NOMO-1 (cell line): ENCODE measurements around the gene CCDC127.
"Not testable (repeated sequence)": the region's sequence is repeated elsewhere in the genome, so short reads cannot be mapped to it uniquely, and the experiment has no call there.

Experiments used
- DNase-seq, 2 experiments: peaks; one replicate each; lab custom pipeline; 2025; ENCODE audit not compliant: unreplicated experiment in 2 of 2; lab: John Stamatoyannopoulos, UW

CCDC127 gene, protein sequence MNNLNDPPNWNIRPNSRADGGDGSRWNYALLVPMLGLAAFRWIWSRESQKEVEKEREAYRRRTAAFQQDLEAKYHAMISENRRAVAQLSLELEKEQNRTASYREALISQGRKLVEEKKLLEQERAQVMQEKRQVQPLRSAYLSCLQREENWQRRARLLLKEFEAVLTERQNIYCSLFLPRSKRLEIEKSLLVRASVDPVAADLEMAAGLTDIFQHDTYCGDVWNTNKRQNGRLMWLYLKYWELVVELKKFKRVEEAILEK

DNA sequence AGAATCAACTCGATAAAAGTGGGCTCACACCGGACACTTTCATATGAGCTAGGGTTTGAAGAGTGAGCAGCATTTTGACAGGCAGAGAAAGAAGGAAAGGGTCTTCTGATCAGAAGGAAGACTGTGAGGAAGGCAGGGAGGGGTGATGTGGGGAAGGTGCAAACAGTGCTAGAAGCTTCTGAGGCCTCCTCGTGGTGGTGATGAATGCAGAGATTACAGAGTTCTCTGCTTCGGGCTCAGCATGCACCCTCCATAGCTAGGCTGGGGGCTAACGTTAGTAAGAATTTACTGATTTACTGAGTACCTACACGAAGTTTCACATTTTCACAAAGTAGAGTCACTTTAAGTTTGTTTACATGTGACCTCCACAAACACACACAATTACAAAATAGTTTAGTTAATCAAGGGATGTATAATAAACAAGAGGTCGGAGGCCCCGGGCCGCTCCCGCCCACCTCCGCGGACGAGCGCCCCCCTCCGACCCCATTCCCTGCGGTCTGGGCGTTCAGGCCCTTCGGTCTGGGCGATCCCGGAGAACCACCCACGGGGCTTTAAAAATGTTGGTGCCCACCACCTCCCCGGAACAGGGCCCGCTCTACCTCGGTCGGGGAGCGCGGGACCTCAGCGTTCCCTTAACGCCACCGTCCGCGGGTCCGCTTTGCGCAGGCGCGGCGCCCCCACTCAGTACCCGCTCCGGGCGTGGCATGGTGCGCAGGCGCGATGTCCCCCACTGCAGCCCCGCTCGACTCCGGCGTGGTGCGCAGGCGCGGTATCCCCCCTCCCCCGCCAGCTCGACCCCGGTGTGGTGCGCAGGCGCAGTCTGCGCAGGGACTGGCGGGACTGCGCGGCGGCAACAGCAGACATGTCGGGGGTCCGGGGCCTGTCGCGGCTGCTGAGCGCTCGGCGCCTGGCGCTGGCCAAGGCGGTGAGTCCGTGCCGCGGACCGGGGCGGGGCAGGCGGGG lies at the start of gene CCDC127, which contains the start of gene SDHA:
Gene CCDC127, minus strand, starts transcription at position 660 of the 963 bp plus-strand sequence. CDS start 1,304 bp downstream, outside the sequence.
Gene SDHA, plus strand, starts transcription at position 827 of the 963 bp plus-strand sequence. Its CDS starts 36 bp downstream, at position 863.
- DNase-seq = peak; percentile 97 to 98

DNA sequence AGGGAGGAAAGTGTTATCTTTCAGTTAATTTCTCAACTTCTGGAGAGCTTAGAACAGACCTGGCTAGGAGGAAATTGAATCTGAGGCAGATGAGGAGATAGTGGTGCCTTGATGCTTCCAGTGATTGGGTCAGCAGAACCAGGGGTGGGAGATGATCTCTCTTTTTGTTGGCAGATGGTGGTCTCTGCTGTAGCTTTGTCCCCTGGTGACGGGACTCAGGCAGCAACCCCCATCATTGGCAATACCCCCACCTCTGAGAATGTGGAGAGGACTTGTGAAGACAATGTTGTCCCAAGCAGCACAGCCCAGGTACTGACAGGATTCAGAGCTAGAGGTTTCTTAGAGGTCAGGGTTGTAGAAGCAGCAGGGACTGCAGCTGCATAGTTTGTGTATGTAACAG lies 49.8 kb upstream of the CCDC127 start:
- no peak for DNase-seq

DNA sequence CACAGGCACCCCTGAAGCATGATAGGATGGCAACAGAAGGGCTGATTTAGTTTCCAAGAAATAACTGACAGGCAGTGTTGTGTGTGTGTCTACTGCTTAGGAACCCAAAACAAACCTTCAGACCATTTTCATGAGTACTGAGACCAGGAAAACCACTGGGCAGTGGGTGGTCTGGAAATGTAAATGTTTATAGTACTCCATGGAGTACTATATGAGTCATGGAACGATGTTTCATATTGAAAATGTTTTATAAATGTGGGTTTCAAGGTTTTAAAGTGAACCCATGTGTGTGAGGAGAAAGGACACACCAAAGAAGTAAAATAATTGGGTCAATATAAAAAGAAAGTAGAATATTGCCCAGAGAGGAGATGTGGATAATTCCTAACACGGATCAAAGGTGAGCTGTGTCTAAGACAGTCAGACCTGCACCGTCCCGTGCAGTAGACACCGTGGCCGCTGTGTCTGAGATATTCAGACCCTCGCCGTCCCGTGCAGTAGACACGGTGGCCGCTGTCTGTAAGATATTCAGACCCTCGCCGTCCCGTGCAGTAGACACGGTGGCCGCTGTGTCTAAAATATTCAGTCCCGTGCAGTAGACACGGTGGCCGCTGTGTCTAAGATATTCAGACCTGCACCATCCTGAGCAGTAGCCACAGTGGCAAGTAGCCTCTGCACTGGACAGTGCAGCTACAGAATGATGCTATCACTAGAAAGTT lies 48.5 kb upstream of the CCDC127 start:
- DNase-seq = not testable (repeated sequence)

DNA sequence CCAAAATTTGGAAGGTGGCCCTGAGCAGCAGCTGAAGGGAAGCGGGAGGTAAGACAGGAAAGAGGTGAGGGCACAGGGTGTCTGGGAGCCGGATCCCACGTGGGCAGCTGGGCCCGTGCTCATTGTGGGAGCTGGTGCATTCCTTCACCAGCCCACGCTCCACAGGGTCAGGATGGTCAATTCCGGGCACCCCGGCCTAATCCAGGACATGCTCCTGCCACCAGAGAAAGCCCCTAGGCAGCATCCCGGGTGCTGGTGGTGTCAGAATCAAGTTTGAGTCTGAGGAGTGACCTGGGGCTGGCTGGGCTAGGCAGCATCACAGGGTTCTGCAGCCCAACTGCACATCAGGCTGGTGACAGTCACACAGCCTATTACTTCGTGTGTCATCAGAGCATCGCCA lies 46.4 kb upstream of the CCDC127 start:
- no peak for DNase-seq

DNA sequence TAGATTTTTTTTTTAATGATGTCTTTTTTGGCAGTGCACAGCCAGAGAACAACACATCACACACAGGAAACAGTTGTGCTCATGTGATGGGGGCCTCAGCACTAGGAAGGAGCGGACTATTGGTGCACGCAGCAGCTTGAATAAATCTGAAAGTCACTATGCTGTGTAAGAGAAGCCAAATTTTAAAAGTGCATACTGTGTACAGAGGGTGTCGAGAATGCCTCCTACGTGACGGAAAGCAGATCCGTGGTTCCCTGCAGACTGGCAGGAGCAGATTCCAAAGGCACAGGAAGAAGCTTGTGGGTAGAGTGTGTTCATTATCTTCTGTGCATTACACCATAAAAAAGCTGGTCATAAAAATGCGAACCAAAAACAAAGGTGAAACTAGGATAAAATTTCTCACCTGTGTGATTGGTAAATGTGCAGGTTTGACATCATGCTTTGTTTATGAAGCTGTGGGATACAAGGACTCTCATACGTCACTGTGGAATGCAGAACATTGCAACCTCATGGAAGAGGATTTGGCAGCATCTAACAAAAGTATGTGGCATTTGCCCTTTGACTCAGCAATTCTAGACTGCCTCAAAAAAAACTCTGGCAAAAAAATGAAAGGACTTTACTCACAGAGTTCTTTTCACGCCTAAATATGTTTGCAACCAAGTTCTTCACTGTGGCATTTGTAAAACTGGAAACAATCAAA lies 45.5 kb upstream of the CCDC127 start:
- not testable (repeated sequence) for DNase-seq

DNA sequence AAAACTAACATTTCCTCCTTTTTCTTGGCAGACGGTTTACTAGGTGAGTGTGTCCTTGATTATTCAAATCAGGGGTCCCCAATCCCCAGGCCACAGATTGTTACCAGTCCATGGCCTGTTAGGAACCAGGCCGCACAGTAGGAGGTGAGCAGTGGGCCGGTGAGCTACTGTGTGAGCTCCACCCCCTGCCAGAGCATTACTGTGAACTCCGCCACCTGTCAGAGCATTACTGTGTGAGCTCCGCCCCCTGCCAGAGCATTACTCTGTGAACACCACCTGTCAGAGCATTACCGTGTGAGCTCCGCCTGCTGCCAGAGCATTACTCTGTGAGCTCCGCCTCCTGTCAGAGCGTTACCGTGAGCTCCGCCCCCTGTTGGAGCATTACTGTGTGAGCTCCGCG lies 39.2 kb upstream of the CCDC127 start:
- DNase-seq = no peak

DNA sequence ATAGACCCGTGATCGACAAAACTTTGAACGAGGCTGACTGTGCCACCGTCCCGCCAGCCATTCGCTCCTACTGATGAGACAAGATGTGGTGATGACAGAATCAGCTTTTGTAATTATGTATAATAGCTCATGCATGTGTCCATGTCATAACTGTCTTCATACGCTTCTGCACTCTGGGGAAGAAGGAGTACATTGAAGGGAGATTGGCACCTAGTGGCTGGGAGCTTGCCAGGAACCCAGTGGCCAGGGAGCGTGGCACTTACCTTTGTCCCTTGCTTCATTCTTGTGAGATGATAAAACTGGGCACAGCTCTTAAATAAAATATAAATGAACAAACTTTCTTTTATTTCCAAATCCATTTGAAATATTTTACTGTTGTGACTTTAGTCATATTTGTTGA lies 38.4 kb upstream of the CCDC127 start:
- DNase-seq = not testable (repeated sequence)

DNA sequence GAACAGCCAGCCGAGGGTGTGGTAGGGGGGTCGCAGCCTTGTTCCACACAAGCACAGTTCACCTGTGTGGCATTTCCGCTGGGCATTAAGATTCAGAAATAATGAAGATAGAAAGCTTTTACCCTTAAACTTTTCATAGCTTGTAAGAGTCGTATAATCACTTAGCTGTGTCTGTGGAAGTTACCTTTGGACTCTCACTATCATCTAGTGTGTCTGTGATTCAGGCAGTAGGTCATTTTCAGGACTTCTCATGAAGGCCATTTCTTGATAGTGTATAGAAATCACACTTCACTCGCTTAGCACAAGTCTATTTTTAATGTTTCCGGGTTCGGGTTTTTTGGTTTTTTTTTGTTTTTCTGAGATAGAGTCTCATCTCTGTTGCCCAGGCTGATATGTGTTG lies 37.2 kb upstream of the CCDC127 start:
- not testable (repeated sequence) for DNase-seq

DNA sequence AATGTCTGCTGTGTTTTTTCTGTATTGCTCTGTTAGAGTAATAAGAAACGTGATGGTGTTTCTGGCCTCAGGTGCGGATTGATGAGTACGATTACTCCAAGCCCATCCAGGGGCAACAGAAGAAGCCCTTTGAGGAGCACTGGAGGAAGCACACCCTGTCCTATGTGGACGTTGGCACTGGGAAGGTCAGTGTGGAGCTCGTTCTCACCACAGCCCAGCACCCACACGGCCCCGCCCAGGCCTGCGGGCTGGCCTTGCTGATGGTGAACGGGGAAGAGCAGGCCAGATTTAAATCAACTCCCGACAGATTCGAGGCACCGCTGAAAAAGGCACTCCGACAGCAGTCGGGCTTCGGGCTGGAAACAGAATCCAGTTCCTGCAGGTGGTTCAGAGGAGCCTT lies 36.4 kb upstream of the CCDC127 start:
- DNase-seq = not testable (repeated sequence)

DNA sequence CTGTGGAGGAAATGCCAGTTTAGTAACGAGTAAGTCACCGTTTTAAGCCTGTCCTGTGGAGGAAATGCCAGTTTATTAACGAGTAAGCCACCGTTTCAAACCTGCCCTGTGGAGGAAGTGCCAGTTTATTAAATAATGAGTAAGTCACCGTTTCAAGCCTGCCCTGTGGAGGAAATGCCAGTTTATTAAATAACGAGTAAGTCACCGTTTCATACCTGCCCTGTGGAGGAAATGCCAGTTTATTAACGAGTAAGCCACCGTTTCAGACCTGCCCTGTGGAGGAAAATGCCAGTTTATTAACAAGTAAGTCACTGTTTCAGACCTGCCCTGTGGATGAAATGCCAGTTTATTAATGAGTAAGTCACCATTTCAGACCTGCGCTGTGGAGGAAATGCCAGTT lies 34.6 kb upstream of the CCDC127 start:
- DNase-seq = no peak

DNA sequence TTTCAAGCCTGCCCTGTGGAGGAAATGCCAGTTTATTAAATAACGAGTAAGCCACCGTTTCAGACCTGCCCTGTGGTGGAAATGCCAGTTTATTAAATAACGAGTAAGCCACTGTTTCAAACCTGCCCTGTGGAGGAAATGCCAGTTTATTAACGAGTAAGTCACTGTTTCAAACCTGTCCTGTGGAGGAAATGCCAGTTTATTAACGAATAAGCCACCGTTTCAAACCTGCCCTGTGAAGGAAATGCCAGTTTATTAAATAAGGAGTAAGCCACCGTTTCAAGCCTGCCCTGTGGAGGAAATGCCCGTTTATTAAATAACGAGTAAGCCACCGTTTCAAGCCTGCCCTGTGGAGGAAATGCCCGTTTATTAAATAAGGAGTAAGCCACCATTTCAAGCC lies 34.0 kb upstream of the CCDC127 start:
- not testable (repeated sequence) for DNase-seq

DNA sequence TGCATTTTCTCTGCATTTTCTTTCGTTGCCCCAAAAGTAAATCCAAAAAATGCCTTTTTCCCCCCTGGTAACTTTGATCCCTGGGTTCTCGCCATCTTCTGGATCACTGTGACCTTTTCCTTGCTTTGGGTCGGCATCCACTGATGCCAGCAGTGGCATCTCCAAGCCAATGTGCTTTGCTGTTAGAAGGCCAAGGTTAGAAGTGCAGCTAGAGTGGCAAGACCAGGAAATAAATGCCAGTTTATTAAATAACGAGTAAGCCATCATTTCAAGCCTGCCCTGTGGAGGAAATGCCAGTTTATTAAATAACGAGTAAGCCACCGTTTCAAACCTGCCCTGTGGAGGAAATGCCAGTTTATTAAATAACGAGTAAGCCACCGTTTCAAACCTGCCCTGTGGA lies 33.6 kb upstream of the CCDC127 start:
- not testable (repeated sequence) for DNase-seq

DNA sequence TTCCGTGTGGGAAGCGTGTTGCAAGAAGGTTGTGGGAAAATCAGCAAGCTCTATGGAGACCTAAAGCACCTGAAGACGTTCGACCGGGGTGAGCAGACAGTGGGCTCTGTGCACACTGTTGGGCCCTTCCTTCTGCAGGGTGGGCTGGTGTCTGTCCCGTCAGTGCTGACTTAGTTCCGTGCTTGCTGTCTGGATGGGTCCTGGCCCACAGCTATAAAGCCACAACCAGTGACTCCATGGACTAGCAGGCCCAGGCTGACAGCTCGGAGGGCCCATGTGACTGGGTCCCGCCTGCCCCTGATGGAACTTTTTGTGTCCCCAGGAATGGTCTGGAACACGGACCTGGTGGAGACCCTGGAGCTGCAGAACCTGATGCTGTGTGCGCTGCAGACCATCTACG lies 33.1 kb upstream of the CCDC127 start:
- not testable (repeated sequence) for DNase-seq

DNA sequence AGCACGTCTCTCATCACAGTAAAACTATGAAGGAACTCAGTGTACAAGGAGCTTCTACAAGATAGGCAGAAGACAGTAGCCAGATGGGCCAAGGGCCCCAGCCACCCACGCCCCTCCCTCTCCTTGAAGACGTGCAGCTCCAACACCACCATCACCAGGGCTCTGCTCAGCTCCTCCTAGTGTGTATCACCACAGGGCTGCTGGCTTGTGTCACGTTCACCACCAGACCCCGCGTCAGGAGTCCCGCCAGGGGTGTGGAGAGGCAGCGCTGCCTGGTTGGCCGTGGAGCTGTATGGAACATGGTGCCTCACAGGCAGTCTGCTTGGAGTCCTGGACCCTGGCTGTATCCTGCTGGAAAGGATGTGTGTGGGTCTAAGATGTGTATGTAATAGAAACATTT lies 32.4 kb upstream of the CCDC127 start:
- not testable (repeated sequence) for DNase-seq

DNA sequence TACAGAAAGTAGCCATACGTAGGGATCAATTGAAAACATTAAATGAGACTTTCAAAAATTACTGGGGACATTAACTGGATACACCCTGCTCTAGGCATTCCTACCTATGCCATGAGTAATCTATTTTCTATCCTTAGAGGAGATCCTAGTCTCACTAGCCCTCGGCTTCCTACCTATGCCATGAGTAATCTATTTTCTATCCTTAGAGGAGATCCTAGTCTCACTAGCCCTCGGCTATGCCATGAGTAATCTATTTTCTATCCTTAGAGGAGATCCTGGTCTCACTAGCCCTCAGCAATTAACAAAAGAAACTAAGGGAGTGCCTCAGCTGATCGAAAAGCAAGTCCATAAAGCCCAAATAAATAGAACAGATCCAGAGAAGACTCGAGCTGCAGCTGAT lies 27.8 kb upstream of the CCDC127 start:
- not testable (repeated sequence) for DNase-seq

DNA sequence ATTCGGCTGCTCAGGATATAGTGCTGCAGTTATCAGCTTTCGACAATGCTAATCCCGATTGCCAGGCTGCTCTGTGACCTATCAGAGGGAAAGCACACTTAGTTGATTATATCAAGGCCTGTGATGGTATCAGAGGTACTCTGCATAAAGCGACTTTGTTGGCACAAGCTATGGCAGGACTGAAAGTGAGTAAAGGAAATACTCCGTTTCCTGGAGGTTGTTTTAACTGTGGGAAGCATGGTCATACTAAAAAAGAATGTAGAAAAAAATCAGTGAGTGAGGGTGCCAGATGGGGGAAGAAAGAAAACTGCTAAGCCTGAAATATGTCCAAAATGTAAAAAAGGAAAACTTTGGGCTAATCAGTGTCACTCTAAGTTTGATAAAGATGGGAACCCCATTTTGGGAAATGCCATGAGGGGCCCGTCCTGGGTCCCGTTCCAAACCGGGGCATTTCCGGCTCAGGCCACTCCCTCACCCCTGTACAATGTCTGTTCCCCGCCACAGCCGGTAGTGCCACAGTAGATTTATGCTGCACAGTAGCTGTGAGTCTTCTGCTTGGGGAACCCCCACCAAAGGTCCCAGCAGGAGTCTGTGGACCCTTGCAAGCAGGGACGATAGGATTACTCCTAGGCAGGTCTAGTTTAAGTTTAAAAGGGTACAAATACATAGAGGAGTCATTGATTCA lies 25.9 kb upstream of the CCDC127 start:
- DNase-seq = not testable (repeated sequence)

DNA sequence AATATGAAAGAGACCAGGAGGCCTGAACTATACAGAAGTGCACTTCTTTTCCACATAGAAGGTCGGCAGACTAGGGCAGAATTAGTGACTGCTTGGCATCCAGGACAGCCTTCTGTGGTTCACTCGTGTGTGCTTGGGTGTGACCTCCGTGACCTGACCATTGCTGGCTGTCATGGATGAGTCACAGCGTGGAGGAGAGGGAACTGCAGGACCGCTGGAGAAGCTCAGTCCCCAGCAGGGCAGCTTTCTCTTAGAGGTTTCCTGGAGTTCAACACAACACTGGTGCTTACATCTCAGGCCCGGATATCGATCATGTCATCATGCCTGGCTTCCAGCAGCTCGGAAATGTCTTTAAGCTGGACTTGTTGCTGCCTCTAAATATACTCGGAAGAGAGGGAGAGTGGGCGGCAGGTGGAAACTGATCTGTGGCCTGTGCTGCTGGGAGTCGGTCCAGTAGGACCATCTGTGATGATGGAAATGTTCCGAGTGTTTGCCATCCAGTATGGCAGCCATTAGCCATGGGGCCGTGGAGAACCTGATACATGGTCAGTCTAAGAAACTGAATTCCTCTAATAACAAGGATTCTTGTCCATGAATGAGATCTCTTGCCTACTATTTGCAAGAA lies 23.2 kb upstream of the CCDC127 start:
- not testable (repeated sequence) for DNase-seq

DNA sequence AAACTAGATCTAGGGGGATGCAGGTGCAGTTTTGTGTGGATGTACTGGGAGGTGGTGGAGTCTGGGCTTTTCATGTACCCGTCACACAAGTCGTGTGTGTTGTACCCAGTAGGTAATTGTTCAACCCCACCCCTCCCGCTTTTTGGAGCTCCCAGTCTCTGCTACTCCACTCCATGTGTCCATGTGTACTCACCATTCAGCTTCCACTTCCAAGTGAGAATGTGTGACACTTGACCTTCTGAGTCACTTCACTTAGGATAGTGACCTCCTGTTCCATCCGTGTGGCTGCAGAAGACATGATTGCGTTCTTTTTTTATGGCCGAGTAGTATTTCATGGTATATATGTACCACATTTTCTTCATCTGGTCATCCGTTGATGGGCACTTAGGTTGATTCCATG lies 22.6 kb upstream of the CCDC127 start:
- DNase-seq = not testable (repeated sequence)

DNA sequence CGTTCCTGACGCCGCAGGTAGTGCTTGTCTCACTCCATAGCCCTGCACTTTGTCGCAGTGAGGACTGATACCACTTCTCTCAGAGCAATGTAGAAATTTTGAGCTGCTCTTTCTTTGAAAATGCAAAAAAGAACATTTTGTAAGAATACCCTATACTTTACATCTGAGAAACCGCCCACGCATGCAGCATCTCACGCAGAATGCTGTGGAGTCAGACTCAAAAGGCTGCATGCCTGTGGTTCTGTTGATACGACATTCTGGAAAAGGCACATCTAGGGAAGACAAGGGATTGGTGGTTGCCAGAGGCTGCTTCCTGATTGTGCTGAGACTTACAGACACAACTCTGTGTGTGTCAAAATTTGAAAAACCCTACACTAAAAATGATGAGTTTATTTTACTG lies 20.0 kb upstream of the CCDC127 start:
- not testable (repeated sequence) for DNase-seq
